Lung (tissue), 12 donors: Measurements from ENCODE around the gene TAF1C. TPM values are rescaled to one million over a fixed set of nuclear protein-coding genes. Genes with fewer than 3 reads are reported as not detected.

Experiments used
- ATAC-seq: fragments of 200-7000 bp; cut with Tn5 transposase; one replicate; pipeline ENCODE4 v1.9.1; 2020; ENCODE audit warnings: moderate number of reproducible peaks; ENCODE audit not compliant: insufficient read depth, low FRiP score
- DNase-seq, 3 donors: peaks; one replicate each; pipeline ENCODE4 v3.0.0-alpha.2; 2013 to 2017
- H3K27ac ChIP-seq, 2 donors: one replicate each; pipeline ENCODE4 v1.5.1; 2013; ENCODE audit warnings: mild to moderate bottlenecking in 2 of 2, moderate library complexity in 2 of 2, control low read depth in 1 of 2, inconsistent platforms in 1 of 2, low read depth in 1 of 2, low read length in 1 of 2
- H3K27me3 ChIP-seq, 3 donors: one replicate each; pipeline ENCODE4 v1.5.1; 2013; ENCODE audit warnings: low read length in 2 of 3; ENCODE audit not compliant: control insufficient read depth in 3 of 3, insufficient read depth in 3 of 3
- H3K36me3 ChIP-seq, 4 donors: one replicate each; pipeline ENCODE4 v1.5.1; 2013; ENCODE audit warnings: low read length in 4 of 4, mild to moderate bottlenecking in 1 of 4, moderate library complexity in 1 of 4; ENCODE audit not compliant: control insufficient read depth in 4 of 4, insufficient read depth in 4 of 4
- H3K4me1 ChIP-seq, 5 donors: one replicate each; pipeline ENCODE4 v1.5.1; 2013; ENCODE audit warnings: low read length in 5 of 5, mild to moderate bottlenecking in 2 of 5, moderate library complexity in 1 of 5; ENCODE audit not compliant: control insufficient read depth in 5 of 5, insufficient read depth in 5 of 5
- H3K4me3 ChIP-seq: one replicate; pipeline ENCODE4 v1.5.1; 2013; ENCODE audit warnings: mild to moderate bottlenecking, control low read depth, moderate library complexity
- H3K9ac ChIP-seq, 2 donors: one replicate each; pipeline ENCODE4 v1.5.1; 2013; ENCODE audit warnings: low read length in 2 of 2, control low read depth in 1 of 2; ENCODE audit not compliant: insufficient read depth in 1 of 2
- H3K9me3 ChIP-seq, 4 donors: one replicate each; pipeline ENCODE4 v1.5.1; 2013; ENCODE audit warnings: low read length in 3 of 4, mild to moderate bottlenecking in 1 of 4, moderate library complexity in 1 of 4; ENCODE audit not compliant: control insufficient read depth in 4 of 4, insufficient read depth in 3 of 4
- CTCF ChIP-seq: IDR thresholded peaks from 2 replicates; pipeline ENCODE4 v1.5.1; 2012; ENCODE audit warnings: mild to moderate bottlenecking; ENCODE audit errors: control extremely low read depth, extremely low read depth
- WGBS, 2 donors: extraction: QIAGEN DNeasy Blood & Tissue Kit; methylation state at CpG; one replicate each; pipeline ENCODE4 v1.1.7; 2013; 5-methylcytosine and 5-hydroxymethylcytosine counted together
- polyA plus RNA-seq, 2 donors: library from polyadenylated mRNA; stranded (reverse); fragments of 200-250 nt; gene quantifications; one replicate each; pipeline ENCODE4 v1.2.1, GENCODE V29; 2013
- total RNA-seq, 2 donors: library from RNA; depleted of rRNA in 1 of 2; stranded (reverse); fragments of >200 nt in 1 of 2; gene quantifications; one replicate each; pipeline ENCODE4 v1.2.1, GENCODE V29; 2014 to 2021
- donor health status: control.
- donor health status: control.
- donor health status: Bipolar disorder and iron deficiency.
- donor health status: healthy.
- donor health status: DM: yes; HTN: yes; CAD: no.

Gene TAF1C
- total and polyA plus RNA-seq, 4 donors, result 36.1 to 53.1 (median 43.3) TPM

GRCh38 chr16:84233748-84234147 lies 46.9 kb upstream of the TAF1C start:
- ATAC-seq (no peak), DNase-seq (no peak)
- Histone ChIP-seq H3K27me3 (peaks cover 0 to 17% (median 0%) of the 10 kb centered on the region in 3 donors), H3K36me3 (no peaks in the 10 kb centered on the region), H3K9me3 (no peaks in the 10 kb centered on the region), H3K4me3 (no peak overlapping the region), H3K27ac (no peak overlapping the region), H3K9ac (no peak overlapping the region), H3K4me1 (no peaks in the 10 kb centered on the region)
- WGBS, 2 donors, result 84 to 85% methylated on average over 9 of the region's 9 CpGs
- no peak for TF ChIP-seq CTCF

GRCh38 chr16:84232969-84233368 lies 46.1 kb upstream of the TAF1C start:
- Histone ChIP-seq H3K27me3 (peaks cover 0 to 17% (median 0%) of the 10 kb centered on the region in 3 donors), H3K9ac (no peak overlapping the region), H3K4me1 (peaks cover 0 to 1% (median 0%) of the 10 kb centered on the region in 5 donors), H3K9me3 (no peaks in the 10 kb centered on the region), H3K36me3 (no peaks in the 10 kb centered on the region), H3K27ac (no peak overlapping the region), H3K4me3 (no peak overlapping the region)
- DNase-seq (no peak), ATAC-seq (no peak)
- TF ChIP-seq CTCF, result no peak
- WGBS, 2 donors, result 90 to 94% methylated on average over 5 of the region's 5 CpGs

DNA sequence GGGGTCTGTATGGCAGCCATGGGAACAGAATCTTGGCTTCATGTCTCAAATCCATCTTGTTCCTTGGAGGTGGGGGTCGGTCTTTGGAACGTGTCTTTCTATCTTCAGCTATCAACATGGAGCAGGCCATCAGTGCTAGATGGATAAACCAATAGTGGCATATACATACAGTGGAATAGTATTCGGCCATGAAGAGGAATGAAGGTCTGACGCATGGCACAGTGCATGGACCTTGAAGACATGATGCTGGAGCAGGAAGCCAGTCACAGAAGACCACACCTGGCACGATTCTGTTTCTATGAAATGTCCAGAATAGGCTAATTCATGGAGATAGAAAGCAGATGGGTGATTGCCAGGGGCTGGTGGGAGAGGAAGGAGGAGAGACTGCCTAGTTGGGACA lies 45.2 kb upstream of the TAF1C start:
- H3K9ac ChIP-seq, result no peak overlapping the region
- DNase-seq, result no peak
- 91 to 93% methylated on average over 5 of the region's 5 CpGs for WGBS, 2 donors
- H3K27me3 ChIP-seq, result peaks cover 0 to 17% (median 0%) of the 10 kb centered on the region in 3 donors
- no peak for TF ChIP-seq CTCF
- peaks cover 0 to 2% (median 0%) of the 10 kb centered on the region in 5 donors for H3K4me1 ChIP-seq
- no peaks in the 10 kb centered on the region for H3K9me3 ChIP-seq
- H3K27ac ChIP-seq, result no peak overlapping the region
- H3K4me3 ChIP-seq, result no peak overlapping the region
- ATAC-seq, result no peak
- no peaks in the 10 kb centered on the region for H3K36me3 ChIP-seq

GRCh38 chr16:84229471-84229870 lies 42.6 kb upstream of the TAF1C start:
- 94 to 95% methylated on average over 11 of the region's 11 CpGs for WGBS, 2 donors
- Histone ChIP-seq H3K4me3 (no peak overlapping the region), H3K9ac (no peak overlapping the region), H3K4me1 (peaks cover 0 to 2% (median 0%) of the 10 kb centered on the region in 5 donors), H3K27me3 (peaks cover 0 to 8% (median 0%) of the 10 kb centered on the region in 3 donors), H3K36me3 (no peaks in the 10 kb centered on the region), H3K9me3 (no peaks in the 10 kb centered on the region), H3K27ac (no peak overlapping the region)
- ATAC-seq (no peak), DNase-seq (no peak)
- TF ChIP-seq CTCF, result no peak
